ENCODE results near the gene TSHZ2.

The TSHZ2 gene

GRCh38 chr20:52972190-52972937 lies at the start of gene TSHZ2:
Gene TSHZ2, plus strand, starts transcription at chr20:52972358. Its CDS starts 936 bp downstream, at chr20:52973294.
- FAIRE-seq (peak; percentile 99), DNase-seq (ENCODE audit: low spot score) (peak; percentile 87)

GRCh38 chr20:52922436-52922835 lies 49.7 kb upstream of the TSHZ2 start:
- no peak for FAIRE-seq

GRCh38 chr20:52923123-52923937 lies 48.8 kb upstream of the TSHZ2 start:
- peak; percentile 83 for FAIRE-seq

More at GRCh38 chr20:52922436-52922835, 49.7 kb upstream of the TSHZ2 start:
- no peak for DNase-seq (ENCODE audit: low spot score)

GRCh38 chr20:52924411-52925271 lies 47.5 kb upstream of the TSHZ2 start:
- FAIRE-seq, result no peak

More at GRCh38 chr20:52923123-52923937, 48.8 kb upstream of the TSHZ2 start:
- DNase-seq (ENCODE audit: low spot score), result peak; percentile 82

GRCh38 chr20:52926505-52926904 lies 45.7 kb upstream of the TSHZ2 start:
- FAIRE-seq (no peak), DNase-seq (ENCODE audit: low spot score) (no peak)

More at GRCh38 chr20:52924411-52925271, 47.5 kb upstream of the TSHZ2 start:
- DNase-seq (ENCODE audit: low spot score), result no peak

- FAIRE-seq, result no peak
- no peak for DNase-seq (ENCODE audit: low spot score)
Measured at GRCh38 chr20:52933867-52934266, 38.3 kb upstream of the TSHZ2 start.

- no peak for FAIRE-seq
- DNase-seq (ENCODE audit: low spot score), result no peak
Measured at GRCh38 chr20:52936351-52937340, 35.5 kb upstream of the TSHZ2 start.

GRCh38 chr20:52937591-52938100 lies 34.5 kb upstream of the TSHZ2 start:
- DNase-seq (ENCODE audit: low spot score), result no peak
- FAIRE-seq, result peak; percentile 48

- no peak for DNase-seq (ENCODE audit: low spot score)
- FAIRE-seq, result no peak
Measured at GRCh38 chr20:52939141-52939540, 33.0 kb upstream of the TSHZ2 start.

- FAIRE-seq (peak; percentile 70), DNase-seq (ENCODE audit: low spot score) (no peak)
Measured at GRCh38 chr20:52941808-52942207, 30.4 kb upstream of the TSHZ2 start.

- FAIRE-seq (no peak), DNase-seq (ENCODE audit: low spot score) (peak; percentile 63)
Measured at GRCh38 chr20:52943185-52943841, 28.8 kb upstream of the TSHZ2 start.

GRCh38 chr20:52945268-52945667 lies 26.9 kb upstream of the TSHZ2 start:
- no peak for DNase-seq (ENCODE audit: low spot score)
- FAIRE-seq, result peak; percentile 37

- DNase-seq (ENCODE audit: low spot score) (peak; percentile 68), FAIRE-seq (no peak)
Measured at GRCh38 chr20:52945862-52946522, 26.2 kb upstream of the TSHZ2 start.

GRCh38 chr20:52948491-52948890 lies 23.7 kb upstream of the TSHZ2 start:
- DNase-seq (ENCODE audit: low spot score) (no peak), FAIRE-seq (no peak)

- FAIRE-seq (peak; percentile 53), DNase-seq (ENCODE audit: low spot score) (no peak)
Measured at GRCh38 chr20:52953020-52953419, 19.1 kb upstream of the TSHZ2 start.

GRCh38 chr20:52954849-52955248 lies 17.3 kb upstream of the TSHZ2 start:
- no peak for FAIRE-seq

GRCh38 chr20:52958211-52958610 lies 13.9 kb upstream of the TSHZ2 start:
- peak; percentile 43 for DNase-seq (ENCODE audit: low spot score)
- FAIRE-seq, result no peak

More at GRCh38 chr20:52954849-52955248, 17.3 kb upstream of the TSHZ2 start:
- DNase-seq (ENCODE audit: low spot score), result no peak

- peak; percentile 78 for DNase-seq (ENCODE audit: low spot score)
- FAIRE-seq, result peak; percentile 71
Measured at GRCh38 chr20:52959125-52959524, 13.0 kb upstream of the TSHZ2 start.

GRCh38 chr20:52962183-52962582 lies 10.0 kb upstream of the TSHZ2 start:
- FAIRE-seq, result no peak
- DNase-seq (ENCODE audit: low spot score), result no peak

All from urothelium cell line (cell line).